HepG2 (cell line): Measurements from ENCODE around the gene REST. TPM values are rescaled to one million over a fixed set of nuclear protein-coding genes. Genes with fewer than 3 reads are reported as not detected.
A peak's percentile ranks its signal among the peaks of the same experiment; 100 is the strongest.

Experiments used
- ATAC-seq: fragments of 200-7000 bp; cut with Tn5 transposase; 3 replicates; pipeline ENCODE4 v1.9.1; 2020; ENCODE audit warnings: mild to moderate bottlenecking, moderate library complexity
- BruUV-seq: library from RNA; stranded (reverse); fragments of 400-500 nt; replicated peaks from 2 replicates; lab custom pipeline; 2021; lab: Mats Ljungman, UMichigan
- CTCF ChIA-PET: fragments of 300-600 bp; formaldehyde crosslinking; extraction: SDS; loops from one replicate; lab custom pipeline; 2021; ENCODE audit warnings: low total read pairs, inconsistent platforms, low intra/inter-chr PET ratio; lab: Yijun Ruan, JAX
- POLR2A ChIA-PET: fragments of 350-600 bp; sonication (Branson Sonifier 250); formaldehyde crosslinking; loops from one replicate; lab custom pipeline; 2020; ENCODE audit warnings: antibody characterized with exemption, inconsistent platforms; lab: Yijun Ruan, JAX
- DNase-seq: peaks from one replicate; pipeline ENCODE4 v3.0.0-alpha.2; 2015; ENCODE audit warnings: low spot score
- FAIRE-seq: peaks from 3 replicates; lab custom pipeline; 2011; peaks lifted over from hg19 to GRCh38; lab: Jason Lieb, UNC
- H2AFZ ChIP-seq: one replicate; pipeline ENCODE4 v1.6.1; 2011; ENCODE audit warnings: low read length, inconsistent platforms
- H3K27ac ChIP-seq: fragments of 300-600 bp; 3 replicates; pipeline ENCODE4 v1.8.0; 2011; ENCODE audit warnings: mixed run types, mild to moderate bottlenecking, mixed read lengths, low read length, inconsistent platforms; ENCODE audit not compliant: insufficient read depth; ENCODE audit errors: extremely low read length
- H3K27me3 ChIP-seq, 2 experiments: fragments of 200-600 bp in 1 of 2; 2 replicates in 1 of 2; 3 replicates in 1 of 2; pipeline versions ENCODE4 v1.6.0 to v1.8.0; 2011; ENCODE audit warnings: low read length in 2 of 2, mild to moderate bottlenecking in 2 of 2, moderate library complexity in 2 of 2, inconsistent platforms in 1 of 2; ENCODE audit not compliant: insufficient read depth in 2 of 2, control insufficient read depth in 1 of 2
- H3K36me3 ChIP-seq, 2 experiments: fragments of 200-600 bp in 1 of 2; replicated peaks in 1 of 2; 2 replicates in 1 of 2; 3 replicates in 1 of 2; pipeline versions ENCODE4 v1.5.1 to v1.8.0; 2011; ENCODE audit warnings: low read length in 2 of 2, inconsistent platforms in 1 of 2; ENCODE audit not compliant: insufficient read depth in 2 of 2, control insufficient read depth in 1 of 2
- H3K4me1 ChIP-seq: 2 replicates; pipeline ENCODE4 v1.5.1; 2012; ENCODE audit warnings: low read length, inconsistent platforms; ENCODE audit not compliant: insufficient read depth
- H3K4me2 ChIP-seq: 2 replicates; pipeline ENCODE4 v1.6.0; 2011; ENCODE audit warnings: low read depth, low read length, inconsistent platforms
- H3K4me3 ChIP-seq, 3 experiments: fragments of 200-600 bp in 1 of 3; sonication (generic), shearing (Covaris generic) in 1 of 3; replicated peaks in 1 of 3; 2 replicates each; pipeline ENCODE4 v1.5.1; 2011 to 2016; ENCODE audit warnings: low read length in 3 of 3, inconsistent platforms in 2 of 3, low read depth in 2 of 3, mild to moderate bottlenecking in 2 of 3, control low read depth in 1 of 3, mixed read lengths in 1 of 3; ENCODE audit not compliant: insufficient read depth in 1 of 3
- H3K79me2 ChIP-seq: one replicate; pipeline ENCODE4 v1.6.1; 2011; ENCODE audit warnings: low read length, inconsistent platforms; ENCODE audit not compliant: insufficient read depth
- H3K9ac ChIP-seq: 2 replicates; pipeline ENCODE4 v1.6.0; 2011; ENCODE audit warnings: mild to moderate bottlenecking, low read depth, low read length, inconsistent platforms; ENCODE audit not compliant: insufficient read depth
- H3K9me3 ChIP-seq: 2 replicates; pipeline ENCODE4 v1.5.1; 2012; ENCODE audit warnings: mild to moderate bottlenecking, low read length
- H4K20me1 ChIP-seq: 2 replicates; pipeline ENCODE4 v1.6.0; 2011; ENCODE audit warnings: inconsistent platforms, mild to moderate bottlenecking, low read length, moderate library complexity; ENCODE audit not compliant: insufficient read depth
- MTA1 ChIP-seq: sonication (generic); formaldehyde crosslinking; IDR thresholded peaks from 2 replicates; pipeline ENCODE4 v1.4.0; 2020; ENCODE audit warnings: missing genetic modification reagents, mild to moderate bottlenecking, borderline replicate concordance
- TARDBP ChIP-seq: sonication (generic); formaldehyde crosslinking; IDR thresholded peaks from 2 replicates; pipeline ENCODE4 v1.8.0; 2022; ENCODE audit warnings: mild to moderate bottlenecking, missing genetic modification reagents
- ZMYM4 ChIP-seq: sonication (generic); formaldehyde crosslinking; IDR thresholded peaks from 2 replicates; pipeline ENCODE4 v1.8.1; 2023; ENCODE audit warnings: mild to moderate bottlenecking, missing genetic modification reagents
- ZNF773 ChIP-seq: sonication (generic); formaldehyde crosslinking; IDR thresholded peaks from 2 replicates; pipeline ENCODE4 v1.4.0; 2020; ENCODE audit warnings: missing genetic modification reagents, borderline replicate concordance
- WGBS: methylation state at CpG from one replicate; pipeline ENCODE4 v1.1.6; 2017; ENCODE audit warnings: low lambda C conversion rate; 5-methylcytosine and 5-hydroxymethylcytosine counted together
- in situ Hi-C: cut with HindIII; loops from 2 replicates; pipeline ENCODE4 v1.10.0; 2017; ENCODE audit warnings: low pct_unique_long_range_greater_than_20kb; ENCODE audit not compliant: extremely low pct_ligation_motif_present
- intact Hi-C: fragments of 100-400 bp; cut with micrococcal nuclease; formaldehyde crosslinking; loops from one replicate; pipeline ENCODE4 v1.10.0; 2022; ENCODE audit not compliant: unreplicated experiment
- polyA plus RNA-seq, 8 experiments: library from polyadenylated mRNA; depleted of rRNA in 3 of 8; stranded (reverse) in 7 of 8; unstranded in 1 of 8; fragments of >200 nt; fragmentation: Illumina TruSeq in 4 of 8; extraction: Trizol in 4 of 8; gene quantifications; 2 replicates each; pipeline versions ENCODE4 v1.2.1 to v1.2.3, GENCODE V29; 2011 to 2016; ENCODE audit warnings: low read depth in 4 of 8, missing spikeins in 1 of 8, mixed read lengths in 1 of 8; ENCODE audit not compliant: insufficient read depth in 1 of 8
- total RNA-seq, 5 experiments: library from RNA; depleted of rRNA; stranded (reverse); fragments of >200 nt; fragmentation: Illumina TruSeq; extraction: Trizol; gene quantifications; 2 replicates each; pipeline ENCODE4 v1.2.3, GENCODE V29; 2016; ENCODE audit warnings: low read depth in 1 of 5

REST gene
- total and polyA plus RNA-seq, 2 of the 13 experiments (the other 11 are each of a cell fraction or from before 2014, with no cell fraction given), result 12.7 to 22.4 TPM

GRCh38 chr4:56861360-56861759 is 46.3 kb upstream of the REST start:
- CTCF ChIA-PET, result no interaction called here

GRCh38 chr4:56863441-56864139 is 44.1 kb upstream of the REST start:
- DNase-seq, result no peak

More at GRCh38 chr4:56861360-56861759, 46.3 kb upstream of the REST start:
- H2AFZ ChIP-seq, result no peak overlapping the region
- H3K79me2 ChIP-seq, result no peaks in the 10 kb centered on the region
- H3K27ac ChIP-seq, result no peak overlapping the region
- no peaks in the 10 kb centered on the region; a peak in 1 of 5 replicates for H3K27me3 ChIP-seq
- H3K9me3 ChIP-seq, result no peaks in the 10 kb centered on the region
- no peak for TF ChIP-seq ZMYM4 (CRISPR knock-in tag)
- TF ChIP-seq, all 625 proteins: peak for 0
- no peak for FAIRE-seq
- H3K36me3 ChIP-seq, result no peaks in the 10 kb centered on the region
- no peak for DNase-seq
- ATAC-seq, result peak; percentile 73
- no CpG with 5 or more reads among the region's 1 CpG for WGBS
- intact Hi-C loops (no loop called here), in situ Hi-C loops (no loop called here)
- H3K9ac ChIP-seq, result no peak overlapping the region
- no TSS peak for BruUV-seq
- no peaks in the 10 kb centered on the region for H3K4me1 ChIP-seq
- POLR2A ChIA-PET, result no interaction called here
- no peaks in the 10 kb centered on the region for H4K20me1 ChIP-seq
- H3K4me2 ChIP-seq, result no peak overlapping the region
- H3K4me3 ChIP-seq, result no peak overlapping the region

More at GRCh38 chr4:56863441-56864139, 44.1 kb upstream of the REST start:
- H3K27me3 ChIP-seq, result no peaks in the 10 kb centered on the region; a peak in 1 of 5 replicates
- in situ Hi-C loops, result no loop called here
- H3K9me3 ChIP-seq, result no peaks in the 10 kb centered on the region
- no peak overlapping the region for H2AFZ ChIP-seq
- TF ChIP-seq TARDBP (no peak), MTA1 (no peak), ZNF773 (no peak)
- no peak for FAIRE-seq
- POLR2A ChIA-PET, result no interaction called here
- H3K79me2 ChIP-seq, result no peaks in the 10 kb centered on the region
- BruUV-seq, result no TSS peak
- H3K4me2 ChIP-seq, result no peak overlapping the region
- no peaks in the 10 kb centered on the region for H4K20me1 ChIP-seq
- H3K27ac ChIP-seq, result no peak overlapping the region
- H3K4me1 ChIP-seq, result no peaks in the 10 kb centered on the region
- H3K36me3 ChIP-seq, result no peaks in the 10 kb centered on the region
- intact Hi-C loops, result no loop called here
- ATAC-seq, result no peak
- 23% methylated on average over 7 of the region's 7 CpGs for WGBS
- H3K4me3 ChIP-seq, result no peak overlapping the region
- CTCF ChIA-PET, result no interaction called here
- no peak overlapping the region for H3K9ac ChIP-seq
